ENCODE measurements around the gene ZXDC.

DNA sequence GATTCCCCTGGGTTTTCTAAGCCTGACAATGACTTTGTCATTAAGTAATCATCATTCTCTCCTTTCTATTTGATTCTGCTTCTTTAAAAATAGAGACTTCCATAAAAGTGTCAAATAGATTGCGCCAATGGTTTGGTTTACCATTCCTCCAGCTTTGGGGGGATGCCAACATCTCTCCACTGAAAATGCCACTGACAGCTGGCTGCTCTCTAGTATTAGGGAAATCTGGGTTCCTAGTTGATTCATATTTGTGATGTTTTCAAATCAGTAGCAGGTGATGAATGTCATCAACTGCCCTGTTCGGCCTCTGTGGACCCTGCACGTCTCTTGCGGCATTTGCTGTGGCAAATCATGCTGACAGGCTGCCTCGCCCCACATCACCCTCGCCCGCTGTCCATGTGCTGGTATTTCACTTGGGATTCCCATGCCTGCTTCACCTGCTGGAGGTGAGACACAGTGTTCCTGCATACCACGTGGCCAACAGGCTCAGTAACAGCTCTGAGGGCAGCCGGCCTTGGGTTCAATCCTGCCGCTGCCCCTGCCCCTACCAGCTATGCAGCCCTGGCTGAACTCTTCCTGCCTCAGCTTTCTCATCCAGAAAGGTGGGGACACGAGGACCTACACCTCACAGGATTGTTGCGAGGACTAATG lies 28.1 kb downstream of the ZXDC start:
- TF ChIP-seq, protein P1, sequence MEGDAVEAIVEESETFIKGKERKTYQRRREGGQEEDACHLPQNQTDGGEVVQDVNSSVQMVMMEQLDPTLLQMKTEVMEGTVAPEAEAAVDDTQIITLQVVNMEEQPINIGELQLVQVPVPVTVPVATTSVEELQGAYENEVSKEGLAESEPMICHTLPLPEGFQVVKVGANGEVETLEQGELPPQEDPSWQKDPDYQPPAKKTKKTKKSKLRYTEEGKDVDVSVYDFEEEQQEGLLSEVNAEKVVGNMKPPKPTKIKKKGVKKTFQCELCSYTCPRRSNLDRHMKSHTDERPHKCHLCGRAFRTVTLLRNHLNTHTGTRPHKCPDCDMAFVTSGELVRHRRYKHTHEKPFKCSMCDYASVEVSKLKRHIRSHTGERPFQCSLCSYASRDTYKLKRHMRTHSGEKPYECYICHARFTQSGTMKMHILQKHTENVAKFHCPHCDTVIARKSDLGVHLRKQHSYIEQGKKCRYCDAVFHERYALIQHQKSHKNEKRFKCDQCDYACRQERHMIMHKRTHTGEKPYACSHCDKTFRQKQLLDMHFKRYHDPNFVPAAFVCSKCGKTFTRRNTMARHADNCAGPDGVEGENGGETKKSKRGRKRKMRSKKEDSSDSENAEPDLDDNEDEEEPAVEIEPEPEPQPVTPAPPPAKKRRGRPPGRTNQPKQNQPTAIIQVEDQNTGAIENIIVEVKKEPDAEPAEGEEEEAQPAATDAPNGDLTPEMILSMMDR (conservative IDR thresholded peaks at IDR 0.05): no peak
- no peak for TF ChIP-seq EZH2 (IDR thresholded peaks at IDR 0.05; ENCODE audit: low read depth)

Measured in PC-9 (cell line).